Measurements from ENCODE around the gene TPM4.
"Not testable (repeated sequence)": the region's sequence is repeated elsewhere in the genome, so short reads cannot be mapped to it uniquely, and the experiment has no call there.

Gene TPM4

DNA sequence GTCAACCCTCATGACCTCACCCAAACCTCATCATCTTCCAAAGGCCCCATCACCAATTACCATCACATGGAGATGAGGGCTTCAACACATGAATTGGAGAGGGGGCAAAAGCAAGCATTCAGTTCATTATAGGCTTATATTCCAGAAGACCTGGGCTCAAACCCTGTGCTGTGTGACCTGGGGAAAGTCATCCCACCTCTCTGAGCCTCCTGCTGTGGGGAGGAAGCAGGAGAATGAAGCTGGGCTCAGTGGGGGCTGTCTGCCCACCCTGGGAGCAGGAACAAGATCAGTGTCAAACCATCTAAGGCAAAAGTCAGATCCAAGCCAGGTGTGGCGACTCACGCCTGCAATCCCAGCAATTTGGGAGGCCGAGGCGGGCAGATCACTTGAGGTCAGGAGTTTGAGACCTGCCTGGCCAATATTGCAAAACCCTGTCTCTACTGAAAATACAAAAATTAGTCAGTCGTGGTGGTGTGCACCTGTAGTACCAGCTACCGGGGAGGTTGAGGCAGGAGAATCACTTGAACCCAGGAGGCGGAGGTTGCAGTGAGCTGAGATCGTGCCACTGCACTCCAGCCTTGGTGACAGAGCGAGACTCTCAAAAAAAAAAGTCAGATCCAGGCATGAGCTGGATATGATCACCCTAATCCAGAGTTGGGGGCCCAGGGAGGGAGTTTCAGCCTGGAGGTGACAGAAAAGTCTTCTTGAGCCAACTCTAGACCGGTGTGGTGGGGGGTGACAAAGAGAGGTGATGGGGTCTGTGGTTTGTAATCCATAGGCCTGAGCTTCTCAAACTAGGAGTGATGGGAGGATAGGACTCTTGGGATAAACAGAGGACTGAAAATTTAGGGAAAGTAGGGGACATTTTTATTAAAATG lies 1.6 kb upstream of the TPM4 start:
- DNase-seq = no peak

DNA sequence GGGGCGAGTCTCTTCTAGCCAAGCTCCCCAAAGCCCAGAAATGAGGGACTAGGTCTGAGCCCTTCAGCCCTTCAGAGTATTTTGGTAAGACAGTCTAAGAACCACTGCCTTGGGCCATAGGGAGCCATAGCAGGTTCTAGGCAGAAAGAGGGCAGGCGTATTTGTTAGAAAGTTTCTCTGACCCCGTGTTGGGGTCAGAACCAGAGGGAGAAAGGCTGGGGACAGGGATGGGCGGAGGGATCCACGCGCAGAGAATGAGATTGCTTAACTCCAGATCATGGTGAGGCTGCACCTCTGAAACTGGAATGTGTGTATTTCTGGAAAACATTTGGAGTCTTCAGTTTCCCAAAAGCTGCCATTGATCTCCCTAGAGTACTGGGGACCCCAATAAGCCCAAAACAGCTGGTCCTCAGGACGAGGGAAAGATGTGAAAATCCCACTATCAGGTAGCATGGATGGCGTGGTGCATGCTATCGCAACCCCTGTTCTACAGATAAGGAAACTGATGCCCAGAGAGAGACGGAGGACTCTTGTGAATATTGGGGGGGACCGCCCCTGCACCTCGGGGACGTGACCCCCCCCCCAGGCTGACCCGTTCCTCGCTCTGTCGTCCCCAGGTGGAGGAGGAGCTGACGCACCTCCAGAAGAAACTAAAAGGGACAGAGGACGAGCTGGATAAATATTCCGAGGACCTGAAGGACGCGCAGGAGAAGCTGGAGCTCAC lies 703 bp upstream of the TPM4 start:
- DNase-seq = no peak

DNA sequence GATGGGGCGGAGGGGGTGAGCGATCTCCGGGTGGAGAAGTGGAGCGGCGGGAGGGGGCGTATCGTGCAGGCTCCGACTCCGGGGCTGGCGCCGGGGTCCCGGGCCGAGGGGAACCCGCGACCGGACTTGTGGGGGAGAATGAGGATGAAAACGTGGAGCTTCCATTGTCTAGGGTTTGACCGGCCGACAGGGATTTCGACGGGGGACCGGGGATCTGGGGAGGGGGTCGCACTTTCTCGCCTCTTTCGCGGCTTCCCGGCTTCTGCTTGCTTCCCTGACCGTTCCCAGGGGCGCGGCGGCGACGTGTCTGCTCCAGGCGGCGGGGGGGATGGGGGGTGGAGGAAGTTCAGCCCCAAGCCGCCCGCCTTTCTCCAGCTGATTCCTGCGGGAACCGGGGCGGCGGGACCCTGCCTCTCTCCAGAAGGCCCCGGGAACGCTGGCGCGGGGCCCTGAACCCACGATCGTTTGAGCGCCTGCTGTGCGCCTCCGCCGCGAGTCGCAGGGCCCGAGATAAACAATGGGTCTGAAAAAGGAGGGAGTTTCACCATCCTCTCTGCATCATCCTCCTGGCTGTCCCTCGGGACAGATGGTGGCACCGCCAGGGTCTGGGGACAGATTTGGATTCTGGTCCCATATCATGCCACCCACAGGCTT lies 790 bp downstream of the TPM4 start:
- peak in 1 of 5 donors; percentile 56 for DNase-seq

DNA sequence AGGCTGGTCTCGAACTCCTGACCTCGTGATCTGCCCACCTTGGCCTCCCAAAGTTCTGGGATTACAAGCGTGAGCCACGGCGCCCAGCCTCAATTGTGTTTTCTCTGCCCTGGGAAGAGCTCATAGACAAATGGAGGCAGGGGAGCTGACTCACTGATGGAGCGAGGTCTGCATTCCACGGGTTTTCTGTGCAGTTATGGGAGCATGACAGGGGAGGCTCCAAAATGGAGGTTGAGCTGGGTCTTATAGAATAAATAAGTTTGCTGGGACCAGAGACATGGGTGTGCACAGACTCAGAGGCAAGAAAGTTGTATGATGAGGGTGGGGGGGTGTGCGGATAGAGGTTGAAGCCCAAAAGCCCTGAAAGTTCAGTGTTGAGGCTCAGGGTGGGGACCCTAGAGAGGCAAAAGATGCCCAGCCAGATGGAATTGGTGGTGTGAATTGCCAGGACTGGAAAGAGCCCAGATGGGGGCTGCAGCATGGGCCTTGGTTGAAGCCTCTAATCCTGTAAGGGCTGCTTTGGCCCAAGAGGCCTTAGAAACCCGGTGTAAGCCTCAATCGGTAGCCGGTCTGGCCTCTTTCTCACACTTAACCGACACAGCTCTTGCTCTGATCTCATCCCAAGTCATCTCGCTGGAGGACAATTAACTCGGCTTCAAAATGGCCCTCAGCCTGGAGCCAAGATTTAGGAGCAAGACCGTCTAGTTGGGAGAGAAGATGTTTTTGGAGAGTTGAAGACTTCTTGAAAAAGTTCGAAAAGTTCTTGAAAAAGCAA lies 1.9 kb downstream of the TPM4 start:
- no peak for DNase-seq

DNA sequence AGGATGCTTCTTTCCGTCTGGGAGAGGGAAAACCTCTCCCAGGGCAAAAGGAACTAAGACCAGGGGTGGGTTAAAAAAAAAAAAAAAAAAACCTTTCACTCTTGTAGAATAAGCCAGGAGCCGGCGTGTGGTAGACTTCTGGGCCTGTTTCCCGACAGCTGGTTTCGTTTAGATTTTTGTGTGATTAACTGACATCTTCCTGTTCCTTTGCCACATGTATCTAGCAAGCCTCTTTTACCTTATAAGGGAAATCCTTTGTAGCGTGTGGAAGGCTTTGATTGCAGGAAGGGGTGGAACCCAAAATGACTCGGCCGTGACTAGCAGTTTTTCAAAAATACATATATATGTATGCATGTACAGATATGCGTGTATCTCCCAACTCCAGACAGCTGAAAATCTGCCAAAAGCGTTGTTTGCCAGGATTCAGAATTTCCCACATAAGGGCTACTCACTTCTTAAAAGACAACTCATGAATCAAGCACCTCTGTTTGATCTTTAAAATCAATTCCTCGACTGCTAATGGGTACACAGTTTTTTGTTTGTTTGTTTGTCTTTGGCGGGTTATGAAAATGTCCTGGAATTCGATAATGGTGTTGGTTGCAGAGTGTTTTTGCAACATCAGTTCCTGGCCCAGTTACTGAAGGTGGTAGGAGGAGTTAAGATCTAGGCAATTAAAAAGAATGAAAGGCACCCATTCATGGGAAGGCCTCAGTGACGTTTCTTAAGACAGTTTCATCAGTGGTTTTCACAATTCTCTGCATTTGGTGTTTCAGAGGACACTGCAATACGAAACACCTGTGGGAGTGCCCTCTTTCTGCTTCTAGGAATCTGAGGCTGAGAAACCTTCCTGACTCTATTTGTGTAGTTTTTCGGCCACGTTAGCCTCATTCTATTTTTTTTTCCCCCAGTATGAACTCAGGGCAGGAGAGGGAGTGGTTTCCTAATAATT lies 2.7 kb downstream of the TPM4 start:
- DNase-seq = peak; percentile 49 to 96 (median 65)

DNA sequence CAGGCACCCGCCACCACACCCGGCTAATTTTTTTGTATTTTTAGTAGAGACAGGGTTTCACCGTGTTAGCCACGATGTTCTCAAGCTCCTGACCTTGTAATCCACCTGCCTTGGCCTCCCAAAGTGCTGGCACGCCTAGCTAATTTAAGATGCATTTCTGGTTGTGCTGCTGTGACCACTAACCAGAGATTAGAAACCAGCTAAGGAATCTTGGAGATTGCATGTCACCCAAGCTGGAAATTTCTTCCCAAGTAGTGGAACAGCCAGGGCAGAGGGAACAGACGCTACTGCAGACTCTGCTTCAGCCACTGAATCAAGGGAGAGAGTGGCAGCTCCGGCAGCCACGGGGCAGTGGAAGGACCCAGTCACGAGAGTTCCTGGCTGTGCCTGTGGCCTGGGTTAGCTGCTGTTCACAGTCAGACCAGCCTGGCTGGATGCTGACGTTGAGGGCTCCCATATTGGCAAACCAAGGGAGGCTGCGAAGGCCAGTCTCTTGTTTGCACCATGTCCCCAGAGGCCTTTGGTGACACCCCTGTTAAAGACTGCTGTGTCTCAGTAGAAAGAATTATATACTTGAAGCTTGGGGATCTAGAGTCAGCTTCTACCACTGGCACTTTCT lies 7.9 kb downstream of the TPM4 start:
- no peak for DNase-seq

DNA sequence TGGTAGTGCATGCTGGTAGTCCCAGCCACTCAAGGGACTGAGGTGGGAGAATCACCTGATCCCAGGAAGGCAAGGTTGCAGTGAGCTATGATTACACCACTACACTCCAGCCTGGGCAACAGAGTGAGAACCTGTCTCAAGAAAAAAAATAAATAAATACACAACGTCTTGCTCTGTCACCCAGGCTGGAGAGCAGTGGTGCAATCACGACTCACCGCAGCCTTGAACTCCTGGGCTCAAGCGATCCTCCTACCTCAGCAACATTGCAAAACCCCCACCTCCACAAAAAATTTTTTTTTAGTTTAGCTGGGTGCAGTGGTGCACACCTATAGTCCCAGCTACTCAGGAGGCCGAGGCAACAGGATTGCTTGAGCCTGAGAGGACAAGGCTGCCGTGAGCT lies 8.8 kb downstream of the TPM4 start:
- DNase-seq = peak in 1 of 5 donors; percentile 44

DNA sequence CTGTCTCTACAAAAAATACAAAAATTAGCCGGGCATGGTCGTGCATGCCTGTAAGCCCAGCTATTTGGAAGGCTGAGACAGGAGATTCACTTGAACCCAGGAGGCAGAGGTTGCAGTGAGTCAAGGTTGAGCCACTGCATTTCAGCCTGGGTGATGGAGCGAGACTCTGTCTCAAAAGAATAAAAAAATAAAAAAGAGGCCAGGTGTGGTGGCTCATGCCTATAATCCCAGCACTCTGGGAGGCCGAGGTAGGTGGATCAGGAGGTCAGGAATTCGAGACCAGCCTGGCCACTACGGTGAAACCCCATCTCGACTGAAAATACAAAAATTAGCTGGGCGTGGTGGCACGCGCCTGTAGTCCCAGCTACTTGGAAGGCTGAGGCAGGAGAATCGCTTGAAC lies 11.1 kb downstream of the TPM4 start:
- not testable (repeated sequence) for DNase-seq

DNA sequence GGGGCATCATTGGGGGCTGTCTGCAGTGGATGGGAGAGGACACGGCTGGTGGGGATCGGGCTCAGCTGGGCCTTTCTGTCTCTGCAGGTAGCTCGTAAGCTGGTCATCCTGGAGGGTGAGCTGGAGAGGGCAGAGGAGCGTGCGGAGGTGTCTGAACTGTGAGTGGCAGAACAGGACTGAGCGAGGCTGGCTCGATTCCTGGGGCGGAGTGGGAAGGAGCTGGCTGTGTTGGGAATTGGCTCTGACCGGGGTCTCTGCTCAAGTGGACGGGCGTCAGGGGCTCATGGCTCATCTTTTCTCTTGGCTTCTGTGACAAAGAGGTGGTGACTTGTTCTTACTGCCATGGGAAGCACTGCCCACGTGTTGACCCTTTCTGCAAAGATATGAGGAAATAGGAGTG lies 11.6 kb downstream of the TPM4 start:
- DNase-seq = no peak

DNA sequence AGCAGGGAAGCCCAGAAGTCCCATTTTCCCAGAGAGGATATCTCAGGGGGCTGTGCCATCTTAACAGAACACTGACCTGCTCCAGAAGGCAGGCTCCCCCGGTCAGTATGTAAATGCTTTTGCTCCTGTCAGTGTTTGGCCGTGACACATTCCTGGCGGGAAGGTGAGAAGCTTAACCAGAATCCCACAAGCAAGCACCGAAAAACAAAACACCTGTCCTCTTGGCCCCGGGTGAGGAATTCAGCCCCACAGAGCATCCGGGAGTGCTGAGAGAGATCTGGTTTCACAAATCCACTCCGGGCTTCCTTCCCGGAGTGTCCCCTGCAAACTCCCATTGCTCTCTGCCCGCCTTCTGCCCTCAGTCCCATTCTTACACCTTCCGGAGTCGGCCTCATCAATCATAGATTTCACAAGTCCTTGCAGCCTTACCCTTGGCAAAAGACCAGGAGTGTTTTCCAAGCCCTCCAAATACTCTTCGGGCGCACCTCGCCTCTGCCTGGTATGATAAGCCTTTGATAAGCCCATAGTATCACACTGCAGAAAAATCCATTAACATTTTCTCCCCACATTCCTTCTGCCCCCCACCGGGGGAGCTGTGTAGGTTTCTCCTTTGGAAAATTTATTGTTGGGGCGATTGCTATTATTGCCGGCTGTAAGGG lies 12.2 kb downstream of the TPM4 start:
- no peak for DNase-seq

DNA sequence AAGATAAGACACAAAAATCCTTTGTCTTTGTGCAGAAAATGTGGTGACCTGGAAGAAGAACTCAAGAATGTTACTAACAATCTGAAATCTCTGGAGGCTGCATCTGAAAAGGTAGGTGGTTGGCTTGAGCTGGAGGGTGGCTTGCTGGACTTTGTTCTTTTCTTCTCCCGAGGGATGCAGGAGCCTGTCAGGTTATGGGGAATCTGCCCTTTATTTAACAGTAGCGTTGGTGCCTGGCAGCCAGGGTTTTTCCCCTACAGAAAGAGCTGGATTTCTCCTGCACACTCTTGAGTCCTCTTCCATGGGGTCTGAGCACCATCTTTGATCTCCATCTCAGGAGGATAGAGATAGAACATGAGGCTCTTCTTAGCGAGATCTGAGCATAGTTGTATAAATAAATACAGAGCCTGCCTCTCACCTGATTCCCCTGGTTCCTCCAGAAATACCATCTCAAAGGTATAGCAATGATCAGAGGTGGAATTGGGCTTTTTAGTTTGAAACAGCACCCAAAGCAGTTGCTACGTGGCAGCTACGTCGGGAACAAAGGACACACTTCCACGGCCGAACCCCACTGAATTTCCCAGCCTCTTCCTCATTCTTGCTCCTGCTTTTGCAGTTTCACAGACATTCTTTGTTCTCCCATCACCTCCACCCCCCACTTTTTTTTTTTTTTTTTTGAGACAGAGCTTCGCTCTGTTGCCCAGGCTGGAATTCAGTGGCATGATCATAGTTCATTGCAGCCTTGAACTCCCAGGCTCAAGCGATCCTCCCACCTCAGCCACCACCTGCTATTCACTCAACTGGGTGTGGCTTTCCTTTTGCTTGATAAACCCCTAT lies 12.9 kb downstream of the TPM4 start:
- DNase-seq = no peak

DNA sequence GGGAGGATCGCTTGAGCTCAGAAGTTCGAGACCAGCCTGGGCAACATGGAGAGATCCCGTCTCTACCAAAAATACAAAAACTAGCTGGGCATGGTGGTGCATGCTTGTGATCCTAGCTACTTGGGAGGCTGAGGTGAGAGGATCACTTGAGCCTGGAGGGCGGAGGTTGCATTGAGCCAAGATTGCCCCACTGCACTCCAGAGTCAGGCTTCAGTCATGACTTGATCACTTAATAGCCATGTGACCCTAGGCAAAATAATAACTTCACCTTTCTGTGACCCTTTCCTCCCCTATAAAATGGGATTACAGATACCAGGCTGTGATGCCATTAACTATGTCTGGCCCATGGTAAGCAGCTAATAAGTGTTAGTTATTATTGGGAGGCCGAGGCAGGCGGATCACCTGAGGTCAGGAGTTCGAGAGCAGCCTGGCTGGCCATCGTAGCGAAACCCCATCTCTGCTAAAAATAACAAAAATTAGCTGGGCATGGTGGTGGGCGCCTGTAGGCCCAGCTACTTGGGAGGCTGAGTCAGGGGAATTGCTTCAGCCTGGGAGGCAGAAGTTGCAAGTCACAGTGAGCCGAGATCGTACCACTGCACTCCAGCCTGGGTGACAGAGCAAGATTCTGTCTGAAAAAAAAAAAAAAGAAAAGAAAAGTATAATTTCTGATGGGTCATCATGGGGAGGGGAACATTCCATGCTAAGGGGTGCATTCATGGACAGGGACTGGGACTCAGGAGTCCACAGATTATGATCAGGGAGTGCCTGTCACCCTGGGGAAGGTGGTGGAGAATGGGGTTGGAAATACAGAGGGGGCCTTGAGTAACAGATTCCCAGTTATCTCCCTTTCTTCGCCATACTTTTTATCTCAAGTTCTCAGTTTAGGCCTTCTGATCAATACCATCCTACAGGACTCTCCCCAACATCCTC lies 15.5 kb downstream of the TPM4 start:
- no peak for DNase-seq

DNA sequence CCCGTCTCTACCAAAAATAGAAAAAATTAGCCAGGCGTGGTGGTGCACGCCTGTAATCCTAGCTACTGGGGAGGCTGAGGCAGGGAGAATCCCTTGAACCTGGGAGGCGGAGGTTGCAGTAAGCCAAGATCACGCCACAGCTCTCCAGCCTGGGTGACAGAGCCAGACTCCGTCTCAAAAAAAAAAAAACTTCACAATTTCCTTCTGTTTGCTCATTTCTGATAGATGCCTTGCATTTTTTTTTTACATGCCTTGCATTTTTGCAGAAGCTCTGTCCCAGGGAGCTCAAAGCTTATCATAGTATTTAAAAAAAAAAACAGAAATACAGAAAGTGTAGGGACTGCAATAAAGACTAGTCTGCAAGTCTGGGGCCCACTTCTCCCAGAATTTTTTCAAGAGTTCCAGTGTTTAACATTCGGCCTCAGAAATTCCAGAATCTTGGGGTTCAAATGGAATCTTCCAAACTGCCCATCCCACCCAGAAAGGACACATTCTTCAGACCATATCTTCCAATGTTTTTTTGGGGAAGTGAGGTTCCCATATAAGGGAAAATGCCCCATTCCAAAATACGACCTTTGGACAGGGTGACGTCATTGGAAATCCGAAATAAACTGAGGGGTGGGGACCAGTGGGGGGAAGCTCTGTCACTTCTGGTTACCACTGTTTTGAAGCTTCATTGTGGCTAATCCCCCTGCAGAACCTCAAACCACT lies 18.2 kb downstream of the TPM4 start:
- DNase-seq = no peak

DNA sequence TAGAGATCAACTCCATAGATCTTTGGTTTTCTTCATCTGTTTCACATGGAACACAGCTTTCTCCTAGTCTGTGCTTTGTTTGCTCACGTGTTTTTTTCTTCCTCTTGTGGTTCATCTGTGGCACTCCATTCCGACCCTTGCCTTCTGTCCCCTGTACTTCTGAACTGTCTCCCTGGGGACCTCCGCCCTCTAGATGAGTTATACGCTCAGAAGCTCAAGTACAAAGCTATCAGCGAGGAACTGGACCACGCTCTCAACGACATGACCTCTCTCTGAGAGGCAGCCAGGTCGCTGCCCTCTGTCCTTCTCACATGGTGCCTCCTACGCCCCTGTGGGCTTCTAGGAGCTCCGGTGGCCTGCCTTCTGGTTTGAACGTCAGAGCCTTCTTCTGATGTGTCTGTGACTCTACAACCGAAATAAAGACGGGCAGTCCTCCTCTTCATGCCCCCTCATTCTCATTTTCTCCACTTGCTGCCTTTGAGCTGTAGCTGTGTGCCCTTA lies 18.8 kb downstream of the TPM4 start:
- DNase-seq = no peak

DNA sequence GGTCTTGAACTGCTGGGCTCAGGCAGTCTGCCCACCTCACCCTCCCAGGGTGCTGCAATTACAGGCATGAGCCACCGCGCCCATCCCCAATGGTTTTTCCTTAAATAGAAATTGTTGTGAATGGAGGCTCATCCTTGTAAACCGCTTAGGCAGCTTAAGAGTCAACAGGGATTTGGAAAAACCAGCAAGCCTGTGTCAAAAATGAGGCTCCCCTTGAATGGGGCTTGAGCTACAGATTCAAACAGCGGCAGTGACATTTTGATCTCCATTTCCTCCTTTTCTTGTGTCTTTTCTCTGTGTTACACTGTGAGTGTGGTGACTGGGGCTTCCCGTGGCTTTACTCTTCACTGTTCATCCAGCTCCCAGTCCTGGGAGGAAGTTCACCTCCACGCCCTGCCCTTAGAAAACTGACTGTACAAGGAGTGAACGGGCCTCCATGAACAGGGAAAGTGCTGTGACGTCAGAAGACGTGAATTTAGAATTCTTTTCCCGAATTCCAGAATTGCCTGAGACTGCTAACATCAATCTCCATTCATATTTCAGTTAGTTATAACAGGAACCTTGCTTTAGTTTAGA lies 20.1 kb downstream of the TPM4 start:
- DNase-seq = no peak

DNA sequence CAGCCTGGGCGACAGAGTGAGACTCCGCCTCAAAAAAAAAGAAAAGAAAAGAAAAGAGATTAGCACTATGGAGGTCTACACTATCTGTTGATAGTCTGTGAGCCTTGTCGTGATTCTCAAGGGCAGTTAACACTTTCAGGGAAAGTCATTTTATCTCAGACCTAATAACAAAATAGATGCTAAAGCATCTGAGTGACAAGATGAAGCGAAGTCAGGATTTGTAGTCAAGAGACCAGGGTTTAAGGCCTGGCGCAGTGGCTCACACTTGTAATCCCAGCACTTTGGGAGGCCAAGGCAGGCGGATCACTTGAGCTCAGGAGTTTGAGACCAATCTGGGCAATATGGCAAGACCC lies 22.1 kb downstream of the TPM4 start:
- DNase-seq = no peak

DNA sequence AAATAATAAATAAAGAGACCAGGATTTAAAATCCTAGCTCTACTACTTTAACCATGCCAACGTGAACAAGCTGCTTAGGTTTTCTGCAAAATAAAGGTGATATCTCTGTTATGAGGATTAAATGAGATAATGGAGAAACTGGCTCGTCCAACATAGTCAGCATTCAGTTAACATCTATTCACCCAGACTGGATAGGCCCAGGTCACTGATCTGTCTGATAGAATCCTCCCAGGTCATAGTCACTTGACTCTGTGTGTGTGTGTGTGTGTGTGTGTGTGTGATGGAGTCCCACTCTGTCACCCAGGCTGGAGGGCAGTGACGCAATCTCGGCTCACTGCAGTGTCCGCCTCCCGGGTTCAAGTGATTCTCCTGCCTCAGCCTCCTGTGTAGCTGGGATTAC lies 22.5 kb downstream of the TPM4 start:
- no peak for DNase-seq
